G401.6 (cell line): ENCODE measurements around the gene TTC5.
A peak's percentile ranks its signal among the peaks of the same experiment; 100 is the strongest.
"Not testable (repeated sequence)": the region's sequence is repeated elsewhere in the genome, so short reads cannot be mapped to it uniquely, and the experiment has no call there.

ENCODE experiments used
- FAIRE-seq: peaks from 2 replicates; lab custom pipeline; 2012; peaks lifted over from hg19 to GRCh38; lab: Jason Lieb, UNC

Gene TTC5, protein sequence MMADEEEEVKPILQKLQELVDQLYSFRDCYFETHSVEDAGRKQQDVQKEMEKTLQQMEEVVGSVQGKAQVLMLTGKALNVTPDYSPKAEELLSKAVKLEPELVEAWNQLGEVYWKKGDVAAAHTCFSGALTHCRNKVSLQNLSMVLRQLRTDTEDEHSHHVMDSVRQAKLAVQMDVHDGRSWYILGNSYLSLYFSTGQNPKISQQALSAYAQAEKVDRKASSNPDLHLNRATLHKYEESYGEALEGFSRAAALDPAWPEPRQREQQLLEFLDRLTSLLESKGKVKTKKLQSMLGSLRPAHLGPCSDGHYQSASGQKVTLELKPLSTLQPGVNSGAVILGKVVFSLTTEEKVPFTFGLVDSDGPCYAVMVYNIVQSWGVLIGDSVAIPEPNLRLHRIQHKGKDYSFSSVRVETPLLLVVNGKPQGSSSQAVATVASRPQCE

DNA sequence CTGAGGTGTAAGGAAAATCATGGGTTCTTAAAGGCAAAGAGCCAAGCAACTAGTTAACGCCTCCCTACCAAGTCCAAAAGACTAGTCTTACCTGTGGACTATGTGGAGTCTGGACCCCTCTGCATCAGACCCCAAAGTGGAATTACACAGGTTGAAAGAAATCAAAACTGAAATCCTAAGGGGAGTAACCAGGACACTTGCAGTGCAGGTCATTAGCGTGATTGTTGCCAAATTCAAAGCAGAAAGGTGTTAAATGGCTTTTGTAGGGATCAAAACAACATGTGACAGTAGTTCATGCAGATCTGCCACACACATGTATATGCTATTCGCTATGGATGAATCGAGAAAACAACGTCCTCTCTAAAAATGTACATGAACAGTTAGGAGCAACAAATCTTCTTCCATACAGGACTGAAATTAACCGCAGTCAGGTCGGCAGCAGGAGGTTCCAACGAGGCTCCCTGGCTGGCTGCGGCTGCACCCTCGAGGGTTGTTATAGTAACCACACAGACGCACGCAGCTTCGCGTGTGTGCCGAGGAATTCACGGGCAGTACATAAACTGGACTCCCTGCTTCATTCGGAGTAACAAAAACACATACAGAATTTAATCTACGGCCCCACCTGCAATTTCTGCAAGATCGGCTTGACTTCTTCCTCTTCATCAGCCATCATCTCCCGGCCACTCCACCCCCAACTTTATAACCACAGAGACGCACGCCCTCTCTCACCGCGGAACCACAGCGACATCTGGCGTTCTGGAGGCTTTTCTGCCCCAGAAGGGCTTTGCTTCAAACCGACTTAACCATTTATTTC, at the start of gene TTC5:
TSS of gene TTC5 (minus strand) at position 687 of the 814 bp plus-strand sequence. CDS start at position 673, 14 bp downstream.
- FAIRE-seq = peak; percentile 94

DNA sequence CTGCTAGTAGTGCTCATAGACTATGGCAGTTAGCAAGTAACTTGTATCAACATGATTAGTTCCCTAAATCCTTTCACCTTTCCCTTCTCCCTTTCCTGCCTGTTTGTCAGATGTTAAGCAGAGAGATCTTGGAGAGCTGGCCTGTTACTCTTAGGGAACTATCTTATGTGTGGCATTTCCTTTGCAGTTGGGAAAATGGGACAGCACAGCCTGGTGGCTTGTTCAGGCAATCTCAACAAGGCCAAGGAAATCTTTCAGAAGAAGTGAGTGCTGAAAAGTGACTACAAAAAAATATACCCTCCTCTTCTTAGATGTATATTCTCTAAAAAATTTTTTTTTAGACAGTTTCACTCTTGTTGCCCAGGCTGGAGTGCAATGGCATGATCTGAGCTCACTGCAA, 45.1 kb upstream of the TTC5 start:
- FAIRE-seq = no peak

DNA sequence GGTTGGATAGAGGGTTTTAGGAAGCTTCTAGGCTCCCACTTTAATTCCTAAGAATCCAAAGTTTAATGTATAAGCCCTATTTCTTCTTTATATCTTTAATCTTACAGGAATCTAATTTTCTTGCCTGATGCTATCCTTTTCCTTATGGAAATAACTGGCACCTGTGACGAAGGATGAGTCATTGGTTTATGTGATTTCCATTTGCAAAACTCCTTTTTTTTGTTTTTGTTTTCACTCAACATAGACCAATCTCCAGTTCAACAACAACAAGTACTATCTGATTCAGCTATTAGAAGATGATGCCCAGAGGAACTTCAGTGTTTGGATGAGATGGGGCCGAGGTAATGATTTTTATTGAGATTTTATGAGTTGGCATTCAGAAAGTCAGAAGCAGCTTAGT, 44.5 kb upstream of the TTC5 start:
- FAIRE-seq = no peak

DNA sequence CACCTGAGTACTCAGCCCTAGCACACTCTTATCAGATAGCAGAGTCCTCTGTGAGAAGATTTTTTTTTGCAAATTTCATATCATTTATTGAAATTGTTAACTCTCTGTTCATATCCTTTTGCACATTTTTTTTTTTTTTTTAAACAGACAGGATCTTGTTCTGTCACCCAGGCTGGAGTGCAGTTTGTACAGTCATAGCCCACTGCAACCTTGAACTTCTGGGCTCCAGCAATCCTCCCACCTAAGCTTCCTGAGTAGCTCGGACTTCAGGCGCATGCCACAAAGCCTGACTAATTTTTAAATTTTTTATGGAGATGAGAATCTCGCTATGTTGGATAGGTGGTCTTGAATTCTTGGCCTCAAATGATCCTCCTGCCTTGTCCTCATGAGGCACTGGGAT, 42.0 kb upstream of the TTC5 start:
- FAIRE-seq = no peak

DNA sequence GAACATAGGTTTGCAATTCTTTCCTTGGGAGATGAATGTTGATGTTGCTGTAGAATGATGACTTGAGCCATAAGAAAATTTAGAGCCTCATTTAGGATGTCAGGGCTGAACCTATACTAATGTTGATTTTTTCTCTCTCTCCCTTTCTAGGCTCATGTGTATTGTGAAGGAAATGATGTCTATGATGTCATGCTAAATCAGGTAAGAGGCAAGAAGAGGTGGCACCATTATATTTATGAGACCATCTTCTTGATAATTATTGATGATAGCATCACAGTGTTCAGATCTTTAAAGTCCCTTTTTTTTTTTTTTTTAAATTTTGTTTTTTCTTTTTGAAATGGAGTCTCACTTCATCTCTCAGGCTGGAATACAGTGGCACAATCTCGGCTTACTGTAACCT, 41.0 kb upstream of the TTC5 start:
- no peak for FAIRE-seq

DNA sequence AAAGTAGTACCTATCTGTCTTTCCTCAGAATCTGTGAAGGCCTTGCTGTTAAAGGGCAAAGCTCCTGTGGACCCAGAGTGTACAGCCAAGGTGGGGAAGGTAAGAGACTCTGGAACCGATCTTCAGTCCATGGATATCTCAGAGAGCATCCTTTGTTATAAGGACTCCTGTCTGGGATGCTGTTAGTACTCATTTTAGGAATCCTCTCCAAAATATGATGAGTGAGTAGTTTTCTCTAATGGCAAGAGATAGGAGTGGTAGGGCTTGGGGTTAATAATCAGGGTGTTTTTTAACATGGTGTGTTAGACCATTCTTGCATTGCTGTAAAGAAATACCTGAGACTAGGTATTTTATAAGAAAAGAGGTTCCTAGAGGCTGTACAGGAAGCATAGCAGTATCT, 39.6 kb upstream of the TTC5 start:
- no peak for FAIRE-seq

DNA sequence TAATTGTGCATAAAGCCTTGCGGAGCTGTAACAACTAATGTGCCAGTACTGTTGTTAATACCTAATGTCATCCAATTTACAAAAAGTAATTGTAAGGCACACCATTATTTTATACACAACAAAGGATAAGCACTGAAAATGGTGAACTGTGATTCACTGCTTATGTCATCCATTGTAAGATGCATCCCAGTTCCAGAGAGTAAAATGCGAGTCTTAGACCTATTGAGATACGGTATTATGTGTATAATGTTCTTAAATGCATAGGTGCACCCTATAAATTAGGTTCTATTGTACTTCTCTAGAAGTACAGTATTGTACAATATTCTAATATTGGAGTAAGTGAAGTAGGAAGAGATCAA, 38.1 kb upstream of the TTC5 start:
- FAIRE-seq = no peak

DNA sequence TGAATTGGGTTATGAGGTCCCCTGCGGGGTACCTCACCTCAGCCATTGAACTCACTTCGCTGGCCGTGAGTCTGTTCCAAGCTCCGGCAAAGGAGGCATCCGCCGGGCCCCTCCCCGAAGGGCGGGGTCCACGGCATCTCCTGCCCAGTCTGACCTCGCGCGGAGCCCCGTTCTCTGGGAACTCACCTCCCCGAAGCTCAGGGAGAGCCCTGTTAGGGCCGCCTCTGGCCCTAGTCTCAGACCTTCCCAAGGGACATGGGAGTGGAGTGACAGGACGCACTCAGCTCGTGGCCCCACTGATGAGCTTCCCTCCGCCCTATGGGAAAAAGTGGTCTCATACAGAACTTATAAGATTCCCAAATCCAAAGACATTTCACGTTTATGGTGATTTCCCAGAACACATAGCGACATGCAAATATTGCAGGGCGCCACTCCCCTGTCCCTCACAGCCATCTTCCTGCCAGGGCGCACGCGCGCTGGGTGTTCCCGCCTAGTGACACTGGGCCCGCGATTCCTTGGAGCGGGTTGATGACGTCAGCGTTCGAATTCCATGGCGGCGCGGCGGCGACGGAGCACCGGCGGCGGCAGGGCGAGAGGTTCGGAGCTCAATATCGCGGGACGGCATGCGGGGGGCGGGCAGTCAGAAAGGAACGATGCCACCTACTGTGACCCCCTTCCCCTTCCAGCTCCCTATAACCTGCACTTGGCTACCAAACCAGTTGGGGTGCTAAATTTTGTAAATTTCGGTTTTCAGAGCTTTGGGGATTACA, 37.5 kb upstream of the TTC5 start, which contains the start of gene PARP2:
TSS of gene PARP2 (plus strand) at position 544 of the 770 bp plus-strand sequence. CDS start at position 551, 7 bp downstream.
- peak; percentile 99 for FAIRE-seq

DNA sequence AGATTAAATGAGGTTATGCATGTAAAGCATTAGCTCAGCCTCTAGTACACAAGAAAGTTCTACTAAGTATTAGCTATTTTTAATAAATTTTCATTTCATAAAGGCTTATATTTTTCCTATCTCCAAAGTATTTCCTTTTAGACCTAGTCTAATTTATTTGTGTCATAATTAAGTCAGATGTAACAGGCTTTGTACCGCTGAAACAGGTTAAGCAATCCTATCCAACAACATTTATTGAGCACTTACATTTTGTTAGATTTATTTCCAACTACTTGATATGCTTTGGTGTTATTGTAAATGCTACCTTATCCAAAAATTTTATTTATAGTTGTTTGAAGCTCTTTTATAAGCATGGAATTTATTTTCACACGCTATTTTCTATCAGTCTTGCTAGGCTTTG, 35.9 kb upstream of the TTC5 start:
- peak; percentile 21 for FAIRE-seq

DNA sequence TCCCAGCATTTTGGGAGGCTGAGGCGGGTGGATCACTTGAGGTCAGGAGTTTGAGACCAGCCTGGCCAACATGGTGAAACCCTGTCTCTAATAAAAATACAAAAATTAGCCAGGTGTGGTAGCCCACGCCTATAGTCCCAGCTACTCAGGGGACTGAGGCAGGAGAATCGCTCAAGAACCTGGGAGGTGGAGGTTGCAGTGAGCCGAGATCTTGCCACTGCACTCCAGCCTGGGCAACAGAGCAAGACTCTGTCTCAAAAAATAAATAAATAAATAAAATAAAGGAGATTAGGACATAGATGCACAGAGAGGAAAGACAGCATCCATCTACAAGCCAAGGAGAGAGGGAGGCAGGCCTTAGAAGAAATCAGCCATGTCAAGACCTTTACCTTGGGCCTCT, 35.3 kb upstream of the TTC5 start:
- FAIRE-seq = not testable (repeated sequence)

DNA sequence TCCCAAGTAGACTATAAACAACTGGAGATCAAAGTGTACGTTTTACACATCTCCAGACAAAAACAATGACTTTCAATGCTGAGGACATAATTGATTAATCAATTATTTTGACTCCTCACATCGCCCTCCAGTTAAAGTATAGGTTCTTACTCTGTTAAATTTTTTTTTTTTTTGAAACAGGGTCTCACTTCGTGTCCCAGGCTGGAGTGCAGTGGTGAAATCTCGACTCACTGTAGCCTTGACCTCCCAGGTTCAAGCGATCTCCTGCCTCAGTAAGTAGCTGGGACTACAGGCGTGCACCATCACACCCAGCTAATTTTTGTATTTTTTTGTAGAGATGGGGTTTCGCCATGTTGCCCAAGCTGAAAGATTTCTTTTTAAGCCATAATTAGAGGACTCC, 28.3 kb upstream of the TTC5 start:
- no peak for FAIRE-seq

DNA sequence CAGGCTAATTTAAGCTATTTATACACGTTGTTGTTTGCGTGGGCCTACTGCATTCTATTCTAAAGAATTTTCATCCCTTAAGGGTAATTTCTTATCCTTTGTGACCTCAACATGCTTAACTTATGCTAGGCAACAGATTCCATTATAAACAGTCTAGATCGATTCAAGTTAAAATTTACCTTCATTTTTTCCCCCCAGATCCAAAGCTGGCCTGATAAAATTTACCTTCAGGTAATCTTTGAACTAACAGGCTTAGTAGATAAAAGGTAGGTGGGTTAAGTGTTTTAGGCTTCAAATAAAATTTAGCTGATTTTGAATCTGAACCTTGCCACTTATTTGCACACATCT, 27.7 kb upstream of the TTC5 start:
- no peak for FAIRE-seq

DNA sequence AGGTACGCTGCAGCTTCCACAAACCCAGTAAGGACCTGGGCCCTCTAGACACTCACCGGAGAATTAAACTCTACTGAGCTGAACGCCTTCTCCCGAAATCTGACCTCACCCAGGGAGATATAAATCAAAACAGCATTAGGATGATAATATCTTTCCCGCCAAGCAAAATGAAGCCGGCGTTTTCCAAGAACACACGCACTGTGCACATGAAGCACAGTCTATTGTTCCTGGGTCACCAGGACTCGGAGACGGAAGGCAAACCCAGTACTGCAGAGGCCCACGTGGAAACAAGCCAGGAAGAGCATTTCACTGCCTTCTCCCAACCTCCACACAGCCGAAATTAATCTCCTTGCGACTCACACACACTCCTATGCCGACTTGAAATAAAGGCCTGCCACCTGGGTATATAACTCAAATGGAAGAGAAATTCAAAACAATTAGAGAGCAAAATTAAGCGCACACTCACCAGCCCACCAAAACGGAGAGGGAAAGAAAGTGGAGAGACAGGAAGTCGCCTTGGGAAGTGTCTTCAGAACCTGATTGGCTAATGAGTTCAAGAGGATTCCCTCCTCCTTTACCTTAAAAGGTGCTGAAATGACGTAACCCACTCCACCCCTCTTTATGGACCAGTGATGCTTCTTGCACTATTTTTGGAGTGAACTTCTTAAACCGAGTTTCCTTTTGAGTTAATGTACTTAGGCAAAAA, 27.2 kb upstream of the TTC5 start, which contains the start of gene CCNB1IP1:
TSS of gene CCNB1IP1 (minus strand) at position 492 of the 706 bp plus-strand sequence. CDS start 16,756 bp downstream, outside the sequence.
- peak; percentile 99 for FAIRE-seq

DNA sequence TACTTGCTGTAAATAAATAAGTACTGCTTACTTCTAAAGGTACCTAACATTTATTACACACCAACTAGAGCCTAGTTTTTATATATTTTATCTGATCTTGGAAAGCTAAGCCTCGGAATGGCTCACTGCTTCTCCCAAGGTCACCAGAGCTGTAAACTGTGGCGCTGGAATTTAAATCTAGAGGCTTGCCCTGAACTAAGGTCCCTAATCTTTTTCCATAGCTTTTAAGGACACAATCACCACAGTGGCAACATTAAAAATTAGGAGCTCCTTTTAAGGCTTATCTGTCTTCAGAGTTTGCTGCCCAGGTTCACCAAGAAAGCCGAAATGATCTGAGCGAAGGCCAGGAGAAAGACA, 26.7 kb upstream of the TTC5 start:
- FAIRE-seq = no peak

DNA sequence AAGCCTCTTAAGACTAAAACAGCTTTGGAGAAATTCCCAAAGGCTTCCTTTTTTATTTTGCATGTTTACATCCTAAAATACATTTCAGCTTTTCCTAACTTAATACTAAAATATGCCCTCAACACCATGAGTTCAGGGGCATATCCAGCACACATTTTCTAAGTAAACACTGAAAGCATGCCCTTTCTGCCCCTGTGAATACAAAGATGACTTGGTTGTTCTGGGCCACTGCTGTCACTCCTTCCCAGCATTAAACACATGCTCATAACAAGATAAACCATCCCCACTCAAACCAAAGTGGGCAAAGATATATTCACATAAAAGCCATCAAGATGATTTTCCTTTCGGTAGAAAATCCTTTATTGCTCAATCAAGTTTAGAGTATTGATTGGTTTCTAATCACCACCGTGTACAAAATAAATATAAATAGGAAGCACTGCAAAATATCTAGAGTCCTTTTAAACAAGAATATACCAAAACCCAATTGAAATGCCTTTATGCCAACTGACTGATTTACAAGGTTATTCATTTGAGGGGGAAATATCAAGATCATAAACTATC, 25.4 kb upstream of the TTC5 start:
- FAIRE-seq = no peak

DNA sequence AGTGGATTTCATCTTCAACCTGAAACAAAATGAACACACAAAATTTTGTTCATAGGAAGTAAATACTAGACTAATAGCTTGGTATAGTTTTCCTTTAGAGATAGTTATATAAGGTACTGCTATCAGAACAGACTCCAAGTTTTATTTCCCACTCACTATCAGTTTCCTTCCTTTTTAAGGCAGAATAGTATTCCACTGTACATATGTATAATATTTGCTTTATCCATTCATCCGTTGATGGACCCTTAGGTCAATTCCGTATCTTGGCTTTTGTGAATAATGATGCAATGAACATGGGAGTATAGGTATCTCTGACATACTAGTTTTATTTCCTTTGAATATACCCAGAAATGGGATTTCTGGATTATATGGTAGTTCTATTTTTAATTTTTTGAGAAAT, 23.6 kb upstream of the TTC5 start:
- FAIRE-seq = no peak

DNA sequence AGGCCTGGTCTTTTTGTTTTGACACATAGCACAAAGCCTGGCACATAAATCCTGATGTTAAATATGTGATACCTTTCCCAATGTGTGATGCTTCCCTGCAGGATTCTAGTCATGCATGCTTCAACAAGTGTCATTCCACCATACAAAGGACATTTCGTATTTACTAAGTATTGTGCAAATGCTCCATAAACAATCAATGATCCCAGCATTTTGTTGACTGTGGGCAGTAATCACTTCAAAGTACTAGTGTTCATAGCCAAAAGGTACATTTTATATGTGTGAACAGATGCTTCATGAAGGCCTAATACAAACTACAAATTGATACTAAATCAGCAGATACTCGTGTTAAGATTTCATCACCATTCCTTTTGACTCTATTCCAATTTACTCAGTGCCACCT, 23.0 kb upstream of the TTC5 start:
- no peak for FAIRE-seq

DNA sequence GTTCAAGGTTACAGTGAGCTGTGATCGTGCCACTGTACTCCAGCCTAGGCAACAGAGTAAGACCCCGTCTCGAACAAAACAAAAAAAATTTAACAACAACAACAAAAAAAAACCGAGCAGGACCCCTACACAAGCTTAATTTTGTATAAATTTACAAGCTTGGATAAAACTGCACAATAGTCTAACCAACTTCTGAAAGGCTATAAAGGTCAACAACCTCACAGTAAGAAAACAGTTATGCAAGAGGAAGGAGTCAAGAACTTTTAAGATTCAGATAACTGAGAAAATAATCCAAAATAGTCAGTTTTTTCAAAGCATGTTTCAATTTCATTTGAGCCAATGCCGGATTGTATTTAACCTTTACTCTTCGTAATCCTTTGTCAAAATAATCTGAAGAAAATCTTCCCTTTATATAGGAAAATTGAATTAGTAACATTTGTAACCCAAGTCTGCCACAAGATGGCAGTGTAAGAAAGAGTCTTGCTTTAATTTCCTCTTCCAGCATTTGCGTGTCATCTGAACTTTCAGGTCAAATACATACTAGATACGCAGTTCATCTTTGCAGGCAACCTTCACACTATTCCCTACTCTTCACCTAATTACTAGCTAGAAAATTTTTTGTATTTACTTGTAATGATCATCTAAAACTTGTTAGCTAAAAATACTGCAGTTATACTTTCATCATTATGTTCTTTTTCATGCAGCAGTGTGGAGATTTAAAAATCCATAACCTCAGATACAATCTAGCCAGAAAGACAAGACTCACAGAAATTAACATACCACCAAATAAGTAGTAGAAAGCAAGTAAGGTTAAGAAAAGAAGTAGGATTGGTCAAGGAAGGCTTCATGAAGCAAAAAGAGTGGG, 21.5 kb upstream of the TTC5 start:
- FAIRE-seq = peak; percentile 97

DNA sequence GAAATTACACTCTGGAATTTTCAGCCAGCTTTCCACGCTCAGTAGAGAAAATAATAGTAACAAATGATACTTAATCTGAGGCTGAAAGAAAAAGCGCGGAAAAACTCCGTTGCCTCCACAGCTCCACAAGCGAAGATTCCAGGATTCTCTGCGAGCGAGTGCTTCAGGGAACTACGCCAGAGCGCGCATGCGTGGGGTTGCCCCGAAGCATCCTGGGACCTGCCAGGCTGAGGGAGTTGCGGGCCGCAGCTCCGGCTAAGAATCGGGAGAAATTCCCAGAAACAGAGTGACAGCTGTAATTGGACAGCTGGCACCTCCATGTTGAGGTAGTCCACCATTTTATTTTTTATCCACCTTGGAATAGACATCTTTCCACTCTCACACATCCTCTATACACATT, 12.0 kb upstream of the TTC5 start:
- no peak for FAIRE-seq

DNA sequence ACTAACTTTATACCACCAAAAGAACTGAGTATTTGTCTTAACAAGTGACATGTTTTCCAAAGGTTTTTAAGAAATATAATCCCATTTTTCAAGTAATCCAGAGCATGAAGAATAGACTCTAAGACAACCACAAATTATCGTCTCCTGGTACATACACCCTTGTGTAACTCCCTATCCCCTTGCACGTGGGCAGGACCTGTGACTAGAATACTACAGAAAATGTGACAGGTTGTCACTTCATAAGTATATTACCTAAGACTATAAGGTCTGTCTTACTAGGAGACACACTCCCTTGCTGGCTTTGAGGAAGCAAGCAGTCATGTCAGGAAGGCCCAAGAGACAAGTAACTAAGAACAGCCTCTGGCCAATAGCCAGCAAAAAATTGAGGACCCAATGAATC, 8.3 kb upstream of the TTC5 start:
- no peak for FAIRE-seq

DNA sequence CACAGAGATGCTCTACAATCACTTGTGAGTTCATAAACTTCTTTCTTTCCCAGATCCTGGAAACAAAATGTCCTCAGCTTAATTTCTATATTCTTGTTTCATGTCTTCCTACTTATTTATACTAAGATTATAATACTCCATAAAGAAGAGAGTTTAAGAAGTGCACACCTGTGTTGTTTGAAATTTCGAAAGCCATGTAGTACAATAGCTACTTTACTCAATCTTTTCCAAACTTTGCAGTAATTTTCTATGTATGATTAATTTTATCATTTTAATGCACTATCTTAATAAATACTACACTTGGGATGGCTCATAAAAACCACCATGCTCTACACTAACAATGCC, 300 bp upstream of the TTC5 start:
- FAIRE-seq = no peak
